B cell (primary cell): ENCODE results near the gene DCST2. TPM values are rescaled to one million over a fixed set of nuclear protein-coding genes. Genes with fewer than 3 reads are reported as not detected.
A peak's percentile ranks its signal among the peaks of the same experiment; 100 is the strongest.

Experiments
- ATAC-seq: fragments of 200-7000 bp; cut with Tn5 transposase; one replicate; pipeline ENCODE4 v1.10.0; 2021; ENCODE audit warnings: low read depth, mild to moderate bottlenecking, moderate number of reproducible peaks, moderate library complexity
- CTCF ChIA-PET: fragments of 350-600 bp; sonication (Branson Sonifier 250); formaldehyde crosslinking; loops from one replicate; lab custom pipeline; 2021; ENCODE audit warnings: antibody characterized with exemption, inconsistent platforms; lab: Charles Lee
- POLR2A ChIA-PET: fragments of 350-600 bp; sonication (Branson Sonifier 250); formaldehyde crosslinking; loops from one replicate; lab custom pipeline; 2021; ENCODE audit warnings: antibody characterized with exemption; lab: Charles Lee
- DNase-seq: peaks from one replicate; pipeline ENCODE4 v3.0.0; 2013
- H2AFZ ChIP-seq: 2 replicates; pipeline ENCODE4 v1.6.1; 2012; ENCODE audit warnings: mild to moderate bottlenecking, low read depth, low read length; ENCODE audit not compliant: insufficient read depth, poor library complexity, severe bottlenecking
- H3K27ac ChIP-seq, 2 donors: 1 replicate in 1 of 2; 2 replicates in 1 of 2; pipeline ENCODE4 v1.5.1; 2012 to 2013; ENCODE audit warnings: low read length in 2 of 2, mild to moderate bottlenecking in 2 of 2, moderate library complexity in 1 of 2
- H3K27me3 ChIP-seq, 4 experiments: fragments of 200-600 bp in 1 of 4; sonication (generic) in 1 of 4; replicated peaks in 1 of 4; 1 replicate in 2 of 4; 2 replicates in 2 of 4; pipeline versions ENCODE4 v1.6.1 to v1.7.0; 2013 to 2016; ENCODE audit warnings: low read length in 3 of 4, mild to moderate bottlenecking in 2 of 4, mixed read lengths in 1 of 4, moderate library complexity in 1 of 4; ENCODE audit not compliant: insufficient read depth in 4 of 4, control insufficient read depth in 3 of 4; ENCODE audit errors: control extremely low read depth in 1 of 4
- H3K36me3 ChIP-seq, 2 experiments: replicated peaks in 1 of 2; 1 replicate in 1 of 2; 2 replicates in 1 of 2; pipeline versions ENCODE4 v1.6.1 to v1.7.1; 2013; ENCODE audit warnings: low read length in 1 of 2; ENCODE audit not compliant: insufficient read depth in 2 of 2, control insufficient read depth in 1 of 2; ENCODE audit errors: control extremely low read depth in 1 of 2, extremely low read depth in 1 of 2
- H3K4me1 ChIP-seq, 2 donors: fragments of 200-600 bp in 1 of 2; sonication (generic) in 1 of 2; 1 replicate in 1 of 2; 2 replicates in 1 of 2; pipeline versions ENCODE4 v1.5.1 to v1.6.1; 2013 to 2017; ENCODE audit warnings: low read length in 2 of 2; ENCODE audit not compliant: control insufficient read depth in 2 of 2, insufficient read depth in 2 of 2
- H3K4me2 ChIP-seq: replicated peaks from 2 replicates; pipeline ENCODE3; 2012; ENCODE audit warnings: mild to moderate bottlenecking, low read depth, low read length; ENCODE audit not compliant: poor library complexity, severe bottlenecking
- H3K4me3 ChIP-seq, 5 experiments: fragments of 200-600 bp in 1 of 5; sonication (generic) in 1 of 5; 1 replicate in 3 of 5; 2 replicates in 2 of 5; pipeline versions ENCODE4 v1.5.1 to v1.7.0; 2011 to 2016; ENCODE audit warnings: low read length in 4 of 5, mild to moderate bottlenecking in 4 of 5, low read depth in 2 of 5, control low read depth in 1 of 5, moderate library complexity in 1 of 5; ENCODE audit not compliant: insufficient read depth in 1 of 5; ENCODE audit errors: control extremely low read depth in 1 of 5, extremely low read depth in 1 of 5
- H3K79me2 ChIP-seq: fragments of 200-600 bp; sonication (generic); one replicate; pipeline ENCODE4 v1.6.0; 2016; ENCODE audit warnings: low read length; ENCODE audit not compliant: control insufficient read depth, insufficient read depth
- H3K9ac ChIP-seq: fragments of 200-600 bp; sonication (generic); 2 replicates; pipeline ENCODE4 v1.6.1; 2017; ENCODE audit warnings: mild to moderate bottlenecking, low read length, moderate library complexity
- H3K9me3 ChIP-seq, 3 donors: one replicate each; pipeline versions ENCODE4 v1.6.1 to v1.7.1; 2013; ENCODE audit warnings: low read length in 2 of 3; ENCODE audit not compliant: control insufficient read depth in 2 of 3, insufficient read depth in 1 of 3; ENCODE audit errors: control extremely low read depth in 1 of 3
- H4K20me1 ChIP-seq: 2 replicates; pipeline ENCODE4 v1.6.0; 2012; ENCODE audit warnings: mild to moderate bottlenecking, low read length; ENCODE audit not compliant: insufficient read depth, control insufficient read depth, poor library complexity, severe bottlenecking
- H3K27ac Mint-ChIP-seq: one replicate; pipeline ENCODE4 v1.8.0; 2021; ENCODE audit warnings: mixed read lengths
- H3K27me3 Mint-ChIP-seq: one replicate; pipeline ENCODE4 v1.8.0; 2021; ENCODE audit warnings: mixed read lengths
- H3K4me1 Mint-ChIP-seq: one replicate; pipeline ENCODE4 v1.8.0; 2021; ENCODE audit warnings: mixed read lengths
- H3K4me3 Mint-ChIP-seq: one replicate; pipeline ENCODE4 v1.8.0; 2021; ENCODE audit warnings: mixed read lengths
- H3K9me3 Mint-ChIP-seq: one replicate; pipeline ENCODE4 v1.8.0; 2022; ENCODE audit warnings: mixed read lengths; ENCODE audit not compliant: insufficient read depth
- EZH2 ChIP-seq: IDR thresholded peaks from 2 replicates; pipeline ENCODE4 v1.6.1; 2012; ENCODE audit warnings: borderline replicate concordance, low read depth, mild to moderate bottlenecking, moderate library complexity, low read length; ENCODE audit not compliant: insufficient read depth, poor library complexity, severe bottlenecking
- WGBS: methylation state at CpG from one replicate; pipeline ENCODE4 v1.1.5; 2013; ENCODE audit warnings: missing lambda C conversion rate; ENCODE audit not compliant: insufficient coverage; 5-methylcytosine and 5-hydroxymethylcytosine counted together
- intact Hi-C: fragments of 100-400 bp; cut with micrococcal nuclease; formaldehyde crosslinking; loops from one replicate; pipeline ENCODE4 v1.10.0; 2022
- polyA plus RNA-seq: library from polyadenylated mRNA; depleted of rRNA; stranded (reverse); fragments of >200 nt; gene quantifications from 2 replicates; pipeline ENCODE4 v1.2.3, GENCODE V29; 2012
- total RNA-seq, 2 donors: library from RNA; stranded (reverse); fragments of 120-200 nt in 1 of 2; gene quantifications; 1 replicate in 1 of 2; 2 replicates in 1 of 2; pipeline versions ENCODE4 v1.2.3 to v1.2.4, GENCODE V29; 2013 to 2022
- TF ChIP-seq, protein P1 (sequence below): fragments of 200-600 bp; IDR thresholded peaks from one replicate; pipeline ENCODE4 v1.8.0; 2022; ENCODE audit warnings: antibody characterized with exemption, mild to moderate bottlenecking

Gene DCST2
- total and polyA plus RNA-seq, 2 donors (not counting 1 experiment from before 2014, with no cell fraction given) = 0.89 to 5.4 TPM

DNA sequence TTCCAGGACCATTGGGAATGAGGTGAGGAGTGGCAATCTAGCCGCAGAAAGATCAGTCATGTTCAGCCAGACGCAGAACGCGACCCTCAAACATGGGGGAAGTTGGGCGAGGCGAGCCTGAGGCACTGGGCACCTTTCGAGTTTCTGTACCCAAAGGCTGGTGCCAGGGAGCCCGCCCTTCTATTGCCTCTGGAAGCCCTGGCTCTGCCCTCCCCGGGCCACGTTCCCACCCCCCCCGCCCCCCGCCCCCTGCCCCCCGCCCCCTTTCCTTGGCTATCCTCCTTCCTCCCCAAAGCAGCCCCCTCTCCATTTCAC lies 33.2 kb downstream of the DCST2 start:
- TF ChIP-seq EZH2 = no peak
- TF ChIP-seq, protein P1, sequence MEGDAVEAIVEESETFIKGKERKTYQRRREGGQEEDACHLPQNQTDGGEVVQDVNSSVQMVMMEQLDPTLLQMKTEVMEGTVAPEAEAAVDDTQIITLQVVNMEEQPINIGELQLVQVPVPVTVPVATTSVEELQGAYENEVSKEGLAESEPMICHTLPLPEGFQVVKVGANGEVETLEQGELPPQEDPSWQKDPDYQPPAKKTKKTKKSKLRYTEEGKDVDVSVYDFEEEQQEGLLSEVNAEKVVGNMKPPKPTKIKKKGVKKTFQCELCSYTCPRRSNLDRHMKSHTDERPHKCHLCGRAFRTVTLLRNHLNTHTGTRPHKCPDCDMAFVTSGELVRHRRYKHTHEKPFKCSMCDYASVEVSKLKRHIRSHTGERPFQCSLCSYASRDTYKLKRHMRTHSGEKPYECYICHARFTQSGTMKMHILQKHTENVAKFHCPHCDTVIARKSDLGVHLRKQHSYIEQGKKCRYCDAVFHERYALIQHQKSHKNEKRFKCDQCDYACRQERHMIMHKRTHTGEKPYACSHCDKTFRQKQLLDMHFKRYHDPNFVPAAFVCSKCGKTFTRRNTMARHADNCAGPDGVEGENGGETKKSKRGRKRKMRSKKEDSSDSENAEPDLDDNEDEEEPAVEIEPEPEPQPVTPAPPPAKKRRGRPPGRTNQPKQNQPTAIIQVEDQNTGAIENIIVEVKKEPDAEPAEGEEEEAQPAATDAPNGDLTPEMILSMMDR = no peak
- Mint-ChIP-seq H3K4me1 (peaks cover 36% of the 10 kb centered on the region), H3K27ac (peak overlapping the region; percentile 93), H3K4me3 (peak overlapping the region; percentile 90), H3K9me3 (no peaks in the 10 kb centered on the region), H3K27me3 (no peaks in the 10 kb centered on the region)
- Histone ChIP-seq H3K27me3 (no peaks in the 10 kb centered on the region), H3K27ac (peak overlapping the region; percentile 73 to 80), H2AFZ (peak overlapping the region; percentile 90), H3K9me3 (no peaks in the 10 kb centered on the region), H4K20me1 (no peaks in the 10 kb centered on the region), H3K79me2 (peaks cover 33% of the 10 kb centered on the region), H3K9ac (peak overlapping the region; percentile 91), H3K4me2 (peak overlapping the region; percentile 97), H3K4me3 (peak overlapping the region; percentile 63 to 95 (median 86)), H3K4me1 (peaks cover 26 to 35% of the 10 kb centered on the region in 2 donors), H3K36me3 (no peaks in the 10 kb centered on the region)
- intact Hi-C loops = loop anchor here (2.0 to 5.0 kb wide), 4 partner anchors 62 to 673 kb away; partner anchors contain the start of genes ADAR, ATP8B2, EFNA4 and UBE2Q1
- WGBS = 0% methylated on average over 4 of the region's 13 CpGs
- ATAC-seq (no peak), DNase-seq (no peak)
- ChIA-PET CTCF (interaction anchor here (1.0 to 18.4 kb wide), 15 partner anchors 12 to 331 kb away, joined by 3 to 295 read pairs (median 9); partner anchors contain the start of genes CKS1B, FLAD1, PBXIP1 and PMVK), POLR2A (interaction anchor here (0.7 to 7.4 kb wide), 7 partner anchors 12 to 64 kb away, joined by 3 to 74 read pairs (median 6); partner anchors contain the start of genes CKS1B and PMVK)
